GM19372 (cell line): ENCODE data around the gene TEAD1.

Experiments used
- ATAC-seq: cut with Tn5 transposase; IDR thresholded peaks from one replicate; pipeline ENCODE4 v1.9.1; 2021; ENCODE audit warnings: mild to moderate bottlenecking, low read depth, moderate library complexity; ENCODE audit not compliant: unreplicated experiment

TEAD1 gene

GRCh38 chr11:12963792-12964536 lies 289.7 kb downstream of the TEAD1 start:
- peak; percentile 85 for ATAC-seq

DNA sequence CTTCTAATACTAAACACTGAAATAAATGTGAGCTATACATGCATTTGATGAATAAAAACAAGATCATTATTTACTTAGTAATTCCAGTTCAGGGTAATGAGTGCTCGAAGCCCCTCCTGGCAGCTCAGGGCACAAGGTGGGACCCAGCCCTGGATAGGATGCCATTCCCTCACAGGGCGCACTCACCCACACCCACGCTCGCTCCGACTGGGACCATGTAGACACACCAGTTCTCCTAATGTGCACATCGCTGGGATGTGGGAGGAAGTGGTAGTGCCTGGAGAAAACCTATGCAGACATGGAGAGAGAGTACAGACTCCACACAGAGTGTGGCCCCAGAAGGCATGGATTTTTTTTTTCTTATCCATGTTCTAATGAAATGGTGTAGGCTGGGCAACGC lies 290.4 kb downstream of the TEAD1 start:
- ATAC-seq, result no peak

GRCh38 chr11:12966002-12966401 lies 291.8 kb downstream of the TEAD1 start:
- ATAC-seq, result no peak

GRCh38 chr11:12968101-12968500 lies 293.9 kb downstream of the TEAD1 start:
- ATAC-seq, result no peak

DNA sequence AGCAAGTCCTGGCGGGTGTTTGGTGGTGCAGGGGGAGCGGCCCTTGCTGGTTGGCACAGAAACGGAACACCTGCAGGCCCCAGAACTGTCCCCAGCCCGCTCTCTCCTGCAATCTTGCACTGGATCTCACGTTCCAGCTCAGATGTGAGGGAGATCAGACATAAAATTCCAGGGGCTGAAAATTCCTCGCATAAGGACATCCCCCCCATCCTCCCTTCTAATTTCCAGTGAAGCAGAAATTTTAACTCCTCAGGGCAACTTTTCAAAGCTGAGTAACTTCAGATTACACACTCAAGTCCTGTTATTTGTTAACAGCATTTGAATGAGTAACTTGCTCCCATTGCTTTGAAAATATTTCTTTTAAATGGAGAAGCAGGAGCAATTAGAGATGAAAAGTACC lies 294.6 kb downstream of the TEAD1 start:
- no peak for ATAC-seq

DNA sequence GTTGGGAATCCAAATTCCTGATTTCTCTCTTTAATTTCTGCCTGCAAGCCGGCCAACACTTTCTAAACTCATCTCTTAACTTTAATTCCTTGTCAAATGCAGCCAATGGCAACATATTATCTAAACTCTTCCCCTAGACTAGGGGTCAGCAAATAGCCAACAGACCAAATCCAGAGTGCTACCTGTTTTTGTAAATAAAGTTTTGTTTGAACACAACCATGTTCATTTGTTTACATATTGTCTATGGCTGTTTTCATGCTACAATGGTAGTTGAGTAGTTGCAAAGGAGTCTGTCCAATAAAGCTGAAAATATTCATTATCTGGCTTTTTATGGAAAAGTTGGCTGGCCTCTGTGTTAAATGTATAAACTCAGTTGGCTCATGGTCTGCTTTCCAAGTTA lies 297.7 kb downstream of the TEAD1 start:
- no peak for ATAC-seq

DNA sequence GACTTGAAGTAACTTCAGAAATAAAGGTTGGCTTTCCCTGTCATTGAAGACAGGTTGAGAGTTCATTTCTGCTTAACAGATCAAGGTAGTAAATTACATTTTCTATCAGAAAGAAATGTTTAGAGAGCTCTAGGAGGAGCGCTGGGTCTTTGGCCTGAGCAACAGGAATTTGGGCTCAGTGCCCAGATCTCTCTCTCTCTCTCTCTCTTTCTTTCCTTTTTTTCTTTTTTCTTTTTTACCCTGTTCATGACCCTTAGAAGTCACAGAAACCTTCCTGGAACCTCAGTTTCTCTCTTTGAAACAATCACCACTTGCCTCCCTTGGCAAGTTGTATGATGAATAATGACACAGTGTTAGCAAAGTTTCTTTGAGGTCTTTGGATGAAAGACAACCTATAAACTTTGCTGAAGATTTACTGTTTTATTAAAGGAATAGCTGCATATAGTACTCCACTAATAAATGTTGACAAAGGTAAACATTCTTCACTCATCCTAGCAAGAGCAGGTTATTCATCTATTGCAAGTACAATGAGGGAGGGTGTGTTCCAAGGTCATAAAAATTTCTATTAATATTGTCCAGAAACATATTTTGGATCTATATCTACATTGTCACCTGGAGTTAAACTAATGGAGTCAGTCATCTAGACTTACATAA lies 299.4 kb downstream of the TEAD1 start:
- no peak for ATAC-seq

- no peak for ATAC-seq
Observed at GRCh38 chr11:12975195-12975594, 301.0 kb downstream of the TEAD1 start.

DNA sequence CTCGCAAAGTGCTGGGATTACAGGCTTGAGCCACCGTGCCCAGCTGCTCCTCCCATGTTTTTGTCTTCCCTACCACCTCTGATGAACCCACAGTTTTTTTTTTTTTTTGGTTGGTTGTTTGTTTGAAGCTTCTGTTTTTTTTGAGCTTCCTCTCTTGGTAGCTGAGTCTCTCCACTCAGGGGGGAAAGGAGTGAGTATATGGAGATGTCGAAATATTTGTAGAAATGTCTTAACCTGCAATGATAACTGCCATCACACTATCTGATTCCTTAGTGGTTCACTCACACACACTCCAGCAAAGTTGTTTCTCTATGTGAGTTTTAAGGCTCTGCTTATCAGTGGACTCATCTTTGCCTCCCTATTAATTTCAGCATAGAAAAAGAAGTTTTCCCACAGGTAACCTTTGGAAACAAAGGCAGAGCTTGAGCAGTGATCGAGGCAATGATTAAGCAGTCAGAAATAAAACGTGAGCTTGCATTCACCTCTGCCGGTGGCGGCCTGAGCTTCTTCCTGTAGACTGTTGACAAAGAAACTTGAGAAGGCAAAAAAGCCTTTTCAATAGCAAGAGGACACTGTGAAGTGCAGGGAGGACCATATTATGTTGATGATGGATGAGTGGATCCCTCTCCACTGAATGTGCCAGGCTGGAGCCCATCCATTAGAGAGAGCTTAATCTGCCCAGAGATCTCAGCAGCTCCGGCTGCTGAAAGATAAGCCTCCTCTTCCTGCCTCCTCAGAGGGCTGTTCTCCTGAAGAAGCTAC lies 305.9 kb downstream of the TEAD1 start:
- no peak for ATAC-seq

- ATAC-seq, result no peak
Observed at GRCh38 chr11:12981676-12982522, 307.7 kb downstream of the TEAD1 start.

DNA sequence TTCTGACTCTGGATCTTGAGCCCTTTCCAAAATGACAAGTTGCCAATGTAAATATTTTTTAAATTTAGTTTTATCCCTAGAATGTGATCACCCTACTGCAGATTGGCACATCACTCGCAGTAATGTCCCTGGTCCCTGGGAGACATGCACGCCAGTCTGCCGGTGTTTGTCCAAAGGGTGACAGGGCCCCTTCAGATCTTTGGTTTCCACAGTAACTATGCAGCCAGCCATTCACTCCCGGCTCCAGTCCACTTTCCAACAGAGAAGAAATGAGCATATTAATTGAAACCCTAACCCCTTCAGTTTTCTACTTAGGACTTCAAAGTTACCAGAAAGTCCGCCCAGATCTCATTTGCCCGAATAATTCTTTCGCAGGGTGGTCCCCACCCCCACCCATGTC lies 309.1 kb downstream of the TEAD1 start:
- no peak for ATAC-seq

- ATAC-seq, result no peak
Observed at GRCh38 chr11:12986194-12986898, 312.1 kb downstream of the TEAD1 start.

GRCh38 chr11:12989428-12990161 lies 315.4 kb downstream of the TEAD1 start:
- ATAC-seq, result no peak

GRCh38 chr11:12990162-12990480 lies 315.9 kb downstream of the TEAD1 start:
- no peak for ATAC-seq

DNA sequence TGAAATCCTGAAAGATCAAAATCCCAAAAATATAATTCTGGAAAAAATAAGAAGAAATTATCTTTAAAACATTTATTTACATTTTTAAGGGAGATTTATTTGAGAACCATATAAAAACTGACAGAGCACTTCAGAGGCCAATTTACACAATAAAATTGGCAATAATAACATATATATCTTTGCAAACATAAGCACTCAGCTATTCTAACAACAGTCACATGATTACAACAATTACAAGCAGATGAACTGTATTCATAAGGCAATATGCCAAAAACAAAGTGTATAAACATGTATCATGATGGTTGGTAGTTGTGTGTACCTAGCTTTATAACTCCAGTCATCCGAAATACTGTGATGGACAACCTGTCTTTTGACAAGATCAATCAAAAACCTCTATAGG lies 317.2 kb downstream of the TEAD1 start:
- ATAC-seq, result no peak

DNA sequence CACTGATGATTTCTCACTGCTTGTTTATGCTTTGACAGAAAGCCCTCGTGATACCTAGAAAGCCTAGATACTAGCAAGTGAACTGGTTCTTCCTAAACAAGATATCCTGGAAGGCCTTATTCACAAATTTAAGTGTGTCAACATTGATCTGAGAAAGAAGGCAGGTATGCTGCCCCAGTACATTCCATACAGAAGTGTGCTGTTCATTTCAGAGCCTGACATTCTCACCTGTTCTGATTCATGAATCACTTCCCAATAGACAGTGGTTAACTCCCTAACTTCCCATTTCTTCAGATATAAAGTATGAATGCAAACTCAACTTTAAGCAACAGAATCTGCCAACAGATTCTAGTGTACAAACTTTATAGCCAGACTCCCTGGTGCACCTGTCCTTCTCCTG lies 319.4 kb downstream of the TEAD1 start:
- no peak for ATAC-seq
